B cell (primary cell): ENCODE results near the gene PSTPIP1. TPM values are rescaled to one million over a fixed set of nuclear protein-coding genes. Genes with fewer than 3 reads are reported as not detected.

Experiments used
- ATAC-seq: fragments of 200-7000 bp; cut with Tn5 transposase; one replicate; pipeline ENCODE4 v1.10.0; 2021; ENCODE audit warnings: low read depth, mild to moderate bottlenecking, moderate number of reproducible peaks, moderate library complexity
- CTCF ChIA-PET: fragments of 350-600 bp; sonication (Branson Sonifier 250); formaldehyde crosslinking; loops from one replicate; lab custom pipeline; 2021; ENCODE audit warnings: antibody characterized with exemption, inconsistent platforms; lab: Charles Lee
- POLR2A ChIA-PET: fragments of 350-600 bp; sonication (Branson Sonifier 250); formaldehyde crosslinking; loops from one replicate; lab custom pipeline; 2021; ENCODE audit warnings: antibody characterized with exemption; lab: Charles Lee
- DNase-seq: peaks from one replicate; pipeline ENCODE4 v3.0.0; 2013
- H2AFZ ChIP-seq: 2 replicates; pipeline ENCODE4 v1.6.1; 2012; ENCODE audit warnings: mild to moderate bottlenecking, low read depth, low read length; ENCODE audit not compliant: insufficient read depth, poor library complexity, severe bottlenecking
- H3K27ac ChIP-seq, 2 donors: 1 replicate in 1 of 2; 2 replicates in 1 of 2; pipeline ENCODE4 v1.5.1; 2012 to 2013; ENCODE audit warnings: low read length in 2 of 2, mild to moderate bottlenecking in 2 of 2, moderate library complexity in 1 of 2
- H3K27me3 ChIP-seq, 4 experiments: fragments of 200-600 bp in 1 of 4; sonication (generic) in 1 of 4; replicated peaks in 1 of 4; 1 replicate in 2 of 4; 2 replicates in 2 of 4; pipeline versions ENCODE4 v1.6.1 to v1.7.0; 2013 to 2016; ENCODE audit warnings: low read length in 3 of 4, mild to moderate bottlenecking in 2 of 4, mixed read lengths in 1 of 4, moderate library complexity in 1 of 4; ENCODE audit not compliant: insufficient read depth in 4 of 4, control insufficient read depth in 3 of 4; ENCODE audit errors: control extremely low read depth in 1 of 4
- H3K36me3 ChIP-seq, 2 experiments: replicated peaks in 1 of 2; 1 replicate in 1 of 2; 2 replicates in 1 of 2; pipeline versions ENCODE4 v1.6.1 to v1.7.1; 2013; ENCODE audit warnings: low read length in 1 of 2; ENCODE audit not compliant: insufficient read depth in 2 of 2, control insufficient read depth in 1 of 2; ENCODE audit errors: control extremely low read depth in 1 of 2, extremely low read depth in 1 of 2
- H3K4me1 ChIP-seq, 2 donors: fragments of 200-600 bp in 1 of 2; sonication (generic) in 1 of 2; 1 replicate in 1 of 2; 2 replicates in 1 of 2; pipeline versions ENCODE4 v1.5.1 to v1.6.1; 2013 to 2017; ENCODE audit warnings: low read length in 2 of 2; ENCODE audit not compliant: control insufficient read depth in 2 of 2, insufficient read depth in 2 of 2
- H3K4me2 ChIP-seq: replicated peaks from 2 replicates; pipeline ENCODE3; 2012; ENCODE audit warnings: mild to moderate bottlenecking, low read depth, low read length; ENCODE audit not compliant: poor library complexity, severe bottlenecking
- H3K4me3 ChIP-seq, 5 experiments: fragments of 200-600 bp in 1 of 5; sonication (generic) in 1 of 5; 1 replicate in 3 of 5; 2 replicates in 2 of 5; pipeline versions ENCODE4 v1.5.1 to v1.7.0; 2011 to 2016; ENCODE audit warnings: low read length in 4 of 5, mild to moderate bottlenecking in 4 of 5, low read depth in 2 of 5, control low read depth in 1 of 5, moderate library complexity in 1 of 5; ENCODE audit not compliant: insufficient read depth in 1 of 5; ENCODE audit errors: control extremely low read depth in 1 of 5, extremely low read depth in 1 of 5
- H3K79me2 ChIP-seq: fragments of 200-600 bp; sonication (generic); one replicate; pipeline ENCODE4 v1.6.0; 2016; ENCODE audit warnings: low read length; ENCODE audit not compliant: control insufficient read depth, insufficient read depth
- H3K9ac ChIP-seq: fragments of 200-600 bp; sonication (generic); 2 replicates; pipeline ENCODE4 v1.6.1; 2017; ENCODE audit warnings: mild to moderate bottlenecking, low read length, moderate library complexity
- H3K9me3 ChIP-seq, 3 donors: one replicate each; pipeline versions ENCODE4 v1.6.1 to v1.7.1; 2013; ENCODE audit warnings: low read length in 2 of 3; ENCODE audit not compliant: control insufficient read depth in 2 of 3, insufficient read depth in 1 of 3; ENCODE audit errors: control extremely low read depth in 1 of 3
- H4K20me1 ChIP-seq: 2 replicates; pipeline ENCODE4 v1.6.0; 2012; ENCODE audit warnings: mild to moderate bottlenecking, low read length; ENCODE audit not compliant: insufficient read depth, control insufficient read depth, poor library complexity, severe bottlenecking
- H3K27ac Mint-ChIP-seq: one replicate; pipeline ENCODE4 v1.8.0; 2021; ENCODE audit warnings: mixed read lengths
- H3K27me3 Mint-ChIP-seq: one replicate; pipeline ENCODE4 v1.8.0; 2021; ENCODE audit warnings: mixed read lengths
- H3K4me1 Mint-ChIP-seq: one replicate; pipeline ENCODE4 v1.8.0; 2021; ENCODE audit warnings: mixed read lengths
- H3K4me3 Mint-ChIP-seq: one replicate; pipeline ENCODE4 v1.8.0; 2021; ENCODE audit warnings: mixed read lengths
- H3K9me3 Mint-ChIP-seq: one replicate; pipeline ENCODE4 v1.8.0; 2022; ENCODE audit warnings: mixed read lengths; ENCODE audit not compliant: insufficient read depth
- CTCF ChIP-seq: fragments of 200-600 bp; IDR thresholded peaks from one replicate; pipeline ENCODE4 v1.8.0; 2022; ENCODE audit warnings: antibody characterized with exemption, mild to moderate bottlenecking
- EZH2 ChIP-seq: IDR thresholded peaks from 2 replicates; pipeline ENCODE4 v1.6.1; 2012; ENCODE audit warnings: borderline replicate concordance, low read depth, mild to moderate bottlenecking, moderate library complexity, low read length; ENCODE audit not compliant: insufficient read depth, poor library complexity, severe bottlenecking
- WGBS: methylation state at CpG from one replicate; pipeline ENCODE4 v1.1.5; 2013; ENCODE audit warnings: missing lambda C conversion rate; ENCODE audit not compliant: insufficient coverage; 5-methylcytosine and 5-hydroxymethylcytosine counted together
- intact Hi-C: fragments of 100-400 bp; cut with micrococcal nuclease; formaldehyde crosslinking; loops from one replicate; pipeline ENCODE4 v1.10.0; 2022
- polyA plus RNA-seq: library from polyadenylated mRNA; depleted of rRNA; stranded (reverse); fragments of >200 nt; gene quantifications from 2 replicates; pipeline ENCODE4 v1.2.3, GENCODE V29; 2012
- total RNA-seq, 2 donors: library from RNA; stranded (reverse); fragments of 120-200 nt in 1 of 2; gene quantifications; 1 replicate in 1 of 2; 2 replicates in 1 of 2; pipeline versions ENCODE4 v1.2.3 to v1.2.4, GENCODE V29; 2013 to 2022

Gene PSTPIP1
- total and polyA plus RNA-seq, 2 donors (not counting 1 experiment from before 2014, with no cell fraction given), result 69.0 to 79.3 TPM

- Histone ChIP-seq H4K20me1 (no peaks in the 10 kb centered on the region), H3K4me3 (peak overlapping the region in 4 of 5 experiments; percentile 69 to 92 (median 78)), H3K27me3 (no peaks in the 10 kb centered on the region), H3K9me3 (no peaks in the 10 kb centered on the region), H3K27ac (peak overlapping the region; percentile 58 to 84), H3K4me2 (peak overlapping the region; percentile 81), H3K36me3 (peaks cover 0 to 3% of the 10 kb centered on the region in 2 experiments), H3K9ac (peak overlapping the region; percentile 94), H3K4me1 (peaks cover 40 to 41% of the 10 kb centered on the region in 2 donors), H2AFZ (peak overlapping the region; percentile 78), H3K79me2 (peaks cover 53% of the 10 kb centered on the region)
- DNase-seq (no peak), ATAC-seq (no peak)
- POLR2A ChIA-PET, result interaction anchor here (0.6 to 1.2 kb wide), 3 partner anchors 76 to 312 kb away, joined by 3 read pairs; partner anchors contain the start of gene PSTPIP1
- Mint-ChIP-seq H3K27ac (peak overlapping the region; percentile 94), H3K4me1 (peaks cover 50% of the 10 kb centered on the region), H3K4me3 (peak overlapping the region; percentile 87), H3K27me3 (no peaks in the 10 kb centered on the region), H3K9me3 (no peaks in the 10 kb centered on the region)
- no peak for TF ChIP-seq EZH2
- CTCF ChIA-PET, result interaction anchor here (1.0 kb wide), 1 partner anchor 49 kb away, joined by 3 read pairs; no protein-coding TSS in a partner anchor
- intact Hi-C loops, result loop anchor here (1.0 to 5.0 kb wide), 5 partner anchors 12 to 349 kb away; partner anchors contain the start of genes HMG20A, PEAK1, PSTPIP1 and RCN2
- WGBS, result 97% methylated on average over 8 of the region's 15 CpGs
Measured at GRCh38 chr15:77071305-77072223, 76.6 kb downstream of the PSTPIP1 start.

GRCh38 chr15:77074350-77074749 is 79.4 kb downstream of the PSTPIP1 start:
- Histone ChIP-seq H3K79me2 (peaks cover 29% of the 10 kb centered on the region), H2AFZ (no peak overlapping the region), H3K36me3 (no peaks in the 10 kb centered on the region), H3K4me1 (peaks cover 13 to 15% of the 10 kb centered on the region in 2 donors), H3K27me3 (no peaks in the 10 kb centered on the region), H3K9ac (no peak overlapping the region), H3K27ac (no peak overlapping the region), H3K9me3 (peaks cover 0 to 10% (median 0%) of the 10 kb centered on the region in 3 donors), H4K20me1 (no peaks in the 10 kb centered on the region), H3K4me3 (no peak overlapping the region), H3K4me2 (no peak overlapping the region)
- WGBS, result 90% methylated on average over 1 of the region's 2 CpGs
- no peak for ATAC-seq
- Mint-ChIP-seq H3K27ac (no peak overlapping the region), H3K27me3 (no peaks in the 10 kb centered on the region), H3K9me3 (no peaks in the 10 kb centered on the region), H3K4me1 (peaks cover 29% of the 10 kb centered on the region), H3K4me3 (no peak overlapping the region)
- CTCF ChIA-PET, result no interaction called here
- TF ChIP-seq CTCF (no peak), EZH2 (no peak)
- POLR2A ChIA-PET, result no interaction called here
- intact Hi-C loops, result loop anchor here (5.0 kb wide), 1 partner anchor 77 kb away; the partner anchor contains the start of gene PSTPIP1
- no peak for DNase-seq
